Astrocyte of the hippocampus (primary cell): ENCODE measurements around the gene GRIK3.
"Not testable (repeated sequence)": the region's sequence is repeated elsewhere in the genome, so short reads cannot be mapped to it uniquely, and the experiment has no call there.

Source experiments
- DNase-seq: peaks from one replicate; pipeline ENCODE4 v3.0.0; 2011; ENCODE audit warnings: low read depth, low spot score

GRIK3 gene

GRCh38 chr1:36944883-36945282 is 89.4 kb downstream of the GRIK3 start:
- no peak for DNase-seq

- no peak for DNase-seq
These were observed 92.2 kb downstream of the GRIK3 start for GRCh38 chr1:36942148-36942547.

- DNase-seq, result no peak
These were observed 92.9 kb downstream of the GRIK3 start for GRCh38 chr1:36941316-36941978.

GRCh38 chr1:36938819-36939218 is 95.5 kb downstream of the GRIK3 start:
- no peak for DNase-seq

- DNase-seq, result no peak
These were observed 96.9 kb downstream of the GRIK3 start for GRCh38 chr1:36937371-36937770.

- no peak for DNase-seq
These were observed 100.3 kb downstream of the GRIK3 start for GRCh38 chr1:36934061-36934460.

- DNase-seq, result no peak
These were observed 106.5 kb downstream of the GRIK3 start for GRCh38 chr1:36927826-36928225.

GRCh38 chr1:36925251-36925650 is 109.1 kb downstream of the GRIK3 start:
- no peak for DNase-seq

- peak; percentile 71 for DNase-seq
These were observed 110.0 kb downstream of the GRIK3 start for GRCh38 chr1:36924282-36924811.

- no peak for DNase-seq
These were observed 111.5 kb downstream of the GRIK3 start for GRCh38 chr1:36922593-36923426.

GRCh38 chr1:36922071-36922470 is 112.2 kb downstream of the GRIK3 start:
- DNase-seq, result no peak

- no peak for DNase-seq
These were observed 113.4 kb downstream of the GRIK3 start for GRCh38 chr1:36920801-36921405.

- DNase-seq, result no peak
These were observed 113.9 kb downstream of the GRIK3 start for GRCh38 chr1:36920371-36920770.

GRCh38 chr1:36919491-36920145 is 114.7 kb downstream of the GRIK3 start:
- no peak for DNase-seq

- DNase-seq, result no peak
These were observed 115.7 kb downstream of the GRIK3 start for GRCh38 chr1:36918604-36919003.

GRCh38 chr1:36916542-36916941 is 117.8 kb downstream of the GRIK3 start:
- DNase-seq, result not testable (repeated sequence)

GRCh38 chr1:36913484-36914060 is 120.7 kb downstream of the GRIK3 start:
- no peak for DNase-seq

GRCh38 chr1:36913016-36913415 is 121.3 kb downstream of the GRIK3 start:
- DNase-seq, result no peak

GRCh38 chr1:36912365-36912865 is 121.9 kb downstream of the GRIK3 start:
- DNase-seq, result no peak

GRCh38 chr1:36911561-36912364 is 122.6 kb downstream of the GRIK3 start:
- no peak for DNase-seq
